Naive thymus-derived CD4-positive, alpha-beta T cell (primary cell): ENCODE results near the gene FANCE. TPM values are rescaled to one million over a fixed set of nuclear protein-coding genes. Genes with fewer than 3 reads are reported as not detected.

Experiments used
- ATAC-seq: fragments of 150-1000 bp; cut with Tn5 transposase; 2 replicates; pipeline ENCODE4 v1.10.0; 2021; ENCODE audit warnings: mild to moderate bottlenecking, moderate library complexity
- CTCF ChIA-PET: fragments of 350-600 bp; sonication (Branson Sonifier 250); formaldehyde crosslinking; loops from one replicate; lab custom pipeline; 2021; ENCODE audit warnings: antibody characterized with exemption; lab: Charles Lee
- POLR2A ChIA-PET: fragments of 350-600 bp; sonication (Branson Sonifier 250); formaldehyde crosslinking; loops from one replicate; lab custom pipeline; 2021; ENCODE audit warnings: antibody characterized with exemption, inconsistent platforms; lab: Charles Lee
- DNase-seq, 9 donors: peaks; one replicate each; pipeline versions ENCODE4 v3.0.0 to v3.0.0-alpha.2; 2020 to 2022; ENCODE audit warnings: mixed read lengths in 1 of 9
- H3K27ac ChIP-seq: one replicate; pipeline ENCODE4 v1.7.0; 2013; ENCODE audit warnings: mild to moderate bottlenecking, low read depth, low read length, moderate library complexity
- H3K27me3 ChIP-seq, 2 donors: one replicate each; pipeline ENCODE4 v1.7.0; 2013; ENCODE audit warnings: low read length in 2 of 2, mild to moderate bottlenecking in 2 of 2, moderate library complexity in 2 of 2; ENCODE audit not compliant: control insufficient read depth in 2 of 2, insufficient read depth in 2 of 2
- H3K36me3 ChIP-seq, 3 experiments: 1 replicate in 2 of 3; 2 replicates in 1 of 3; pipeline ENCODE4 v1.7.0; 2013; ENCODE audit warnings: low read length in 3 of 3, mild to moderate bottlenecking in 3 of 3, moderate library complexity in 1 of 3; ENCODE audit not compliant: insufficient read depth in 3 of 3, control insufficient read depth in 2 of 3
- H3K4me1 ChIP-seq, 2 donors: one replicate each; pipeline ENCODE4 v1.7.0; 2013; ENCODE audit warnings: low read length in 2 of 2, mild to moderate bottlenecking in 2 of 2, moderate library complexity in 1 of 2; ENCODE audit not compliant: control insufficient read depth in 2 of 2, insufficient read depth in 2 of 2
- H3K4me3 ChIP-seq: 2 replicates; pipeline ENCODE4 v1.7.0; 2013; ENCODE audit warnings: mild to moderate bottlenecking, low read length
- H3K9me3 ChIP-seq, 3 experiments: 1 replicate in 2 of 3; 2 replicates in 1 of 3; pipeline ENCODE4 v1.7.0; 2013; ENCODE audit warnings: low read length in 3 of 3; ENCODE audit not compliant: control insufficient read depth in 2 of 3
- H3K27ac Mint-ChIP-seq, 9 donors: one replicate each; pipeline ENCODE4 v1.8.0; 2020 to 2022; ENCODE audit warnings: mixed read lengths in 9 of 9, mild to moderate bottlenecking in 8 of 9, moderate library complexity in 5 of 9, inconsistent platforms in 2 of 9
- H3K27me3 Mint-ChIP-seq, 5 donors: one replicate each; pipeline ENCODE4 v1.8.0; 2021 to 2022; ENCODE audit warnings: mixed read lengths in 5 of 5, mild to moderate bottlenecking in 1 of 5
- H3K36me3 Mint-ChIP-seq, 5 donors: one replicate each; pipeline ENCODE4 v1.8.0; 2020 to 2022; ENCODE audit warnings: mixed read lengths in 5 of 5, mild to moderate bottlenecking in 3 of 5, inconsistent platforms in 1 of 5
- H3K4me1 Mint-ChIP-seq, 7 donors: one replicate each; pipeline ENCODE4 v1.8.0; 2020 to 2022; ENCODE audit warnings: mixed read lengths in 7 of 7, mild to moderate bottlenecking in 3 of 7, inconsistent platforms in 1 of 7
- H3K4me3 Mint-ChIP-seq, 10 donors: one replicate each; pipeline ENCODE4 v1.8.0; 2020 to 2022; ENCODE audit warnings: mild to moderate bottlenecking in 10 of 10, mixed read lengths in 10 of 10, moderate library complexity in 6 of 10, inconsistent platforms in 2 of 10
- H3K9me3 Mint-ChIP-seq, 11 donors: one replicate each; pipeline ENCODE4 v1.8.0; 2020 to 2022; ENCODE audit warnings: mixed read lengths in 11 of 11, mild to moderate bottlenecking in 4 of 11, inconsistent platforms in 1 of 11, moderate library complexity in 1 of 11
- intact Hi-C, 2 donors: fragments of 100-400 bp; cut with micrococcal nuclease; formaldehyde crosslinking; loops; one replicate each; pipeline ENCODE4 v1.15.1; 2023
- polyA plus RNA-seq, 2 donors: library from polyadenylated mRNA; unstranded; fragments of 300-500 nt; fragmentation: Illumina TruSeq; gene quantifications; one replicate each; pipeline ENCODE4 v1.2.3, GENCODE V29; 2021
- total RNA-seq, 6 experiments: library from RNA in 5 of 6; stranded (reverse) in 5 of 6; gene quantifications; 1 replicate in 5 of 6; 2 replicates in 1 of 6; pipeline ENCODE4 v1.2.3 and lab custom pipeline; 2021 to 2026

Gene FANCE
- total and polyA plus RNA-seq, 7 experiments from 2014 or later = 3.1 to 12.0 (median 6.4) TPM

DNA sequence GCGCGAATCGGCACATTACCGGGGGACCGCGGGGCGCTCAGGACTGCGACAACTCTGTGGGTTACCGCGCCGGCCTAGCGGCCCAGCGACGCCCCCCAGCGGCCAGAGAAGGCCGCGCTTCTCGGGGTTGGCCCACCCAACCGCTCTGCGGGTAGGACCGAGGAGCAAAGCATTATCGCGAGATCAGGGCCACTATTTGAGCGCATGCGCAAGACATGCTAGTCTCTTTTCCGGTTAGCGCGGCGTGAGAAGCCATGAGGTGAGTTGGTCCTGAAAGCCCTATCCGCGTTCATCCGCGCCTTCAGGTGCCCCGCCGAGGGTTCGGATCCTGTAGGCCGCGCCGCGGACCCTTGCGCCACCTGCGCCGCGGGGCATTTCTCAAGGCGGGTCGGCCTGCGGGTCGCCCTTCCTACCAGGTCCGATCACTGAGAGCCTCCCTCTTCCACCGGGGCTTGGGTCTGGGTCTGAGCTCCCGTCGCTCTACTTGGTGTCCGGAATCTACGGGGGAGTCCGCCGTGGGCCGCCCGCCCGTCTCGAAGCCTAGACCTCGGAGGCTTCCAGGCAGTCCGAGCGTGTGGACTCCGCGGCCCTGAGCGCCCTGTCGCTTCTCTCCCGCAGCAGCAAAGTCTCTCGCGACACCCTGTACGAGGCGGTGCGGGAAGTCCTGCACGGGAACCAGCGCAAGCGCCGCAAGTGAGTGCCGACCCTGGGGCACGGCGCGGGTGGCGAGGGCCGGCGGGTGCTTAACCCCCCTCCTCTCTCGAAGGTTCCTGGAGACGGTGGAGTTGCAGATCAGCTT is 16.2 kb downstream of the FANCE start, which contains the start of gene RPL10A:
RPL10A (plus strand) TSS at position 221 of the 799 bp plus-strand sequence; CDS start at position 255, 34 bp downstream.
- Mint-ChIP-seq H3K4me1 (peaks cover 25 to 49% (median 35%) of the 10 kb centered on the region in 7 donors), H3K27ac (peak within 1 kb of the TSS; percentile 94 to 100 (median 99)), H3K27me3 (no peaks in the 10 kb centered on the region), H3K9me3 (peaks cover 0 to 2% (median 0%) of the 10 kb centered on the region in 11 donors), H3K4me3 (peak within 1 kb of the TSS; percentile 85 to 99 (median 98)), H3K36me3 (peaks cover 9 to 33% (median 15%) of the 10 kb centered on the region in 5 donors)
- peak within 1 kb of the TSS; percentile 83 for H3K27ac ChIP-seq
- H3K9me3 ChIP-seq = no peaks in the 10 kb centered on the region
- peak; percentile 87 to 97 (median 94) for DNase-seq
- POLR2A ChIA-PET = interaction anchor here (0.6 to 3.5 kb wide), 31 partner anchors 10 to 1043 kb away, joined by 3 to 31 read pairs (median 4); partner anchors contain the start of genes DEF6, FANCE, PPARD and RPS10
- peak; percentile 96 for ATAC-seq
- intact Hi-C loops = loop anchor here (1.0 to 10.0 kb wide), 16 partner anchors 16 to 771 kb away; partner anchors contain the start of genes DEF6 (in 2 of the 2), FANCE (in 2 of the 2), PPARD (in 2 of the 2) and TEAD3 (in 2 of the 2)
- no peaks in the 10 kb centered on the region for H3K27me3 ChIP-seq
- peaks cover 11 to 27% of the 10 kb centered on the region in 2 donors for H3K4me1 ChIP-seq
- peaks cover 9 to 40% (median 19%) of the 10 kb centered on the region in 3 experiments for H3K36me3 ChIP-seq
- CTCF ChIA-PET = interaction anchor here (0.6 to 5.6 kb wide), 16 partner anchors 12 to 589 kb away, joined by 3 to 81 read pairs (median 5); partner anchors contain the start of genes ARMC12, DEF6, FANCE and PPARD
- H3K4me3 ChIP-seq = peak within 1 kb of the TSS; percentile 91

DNA sequence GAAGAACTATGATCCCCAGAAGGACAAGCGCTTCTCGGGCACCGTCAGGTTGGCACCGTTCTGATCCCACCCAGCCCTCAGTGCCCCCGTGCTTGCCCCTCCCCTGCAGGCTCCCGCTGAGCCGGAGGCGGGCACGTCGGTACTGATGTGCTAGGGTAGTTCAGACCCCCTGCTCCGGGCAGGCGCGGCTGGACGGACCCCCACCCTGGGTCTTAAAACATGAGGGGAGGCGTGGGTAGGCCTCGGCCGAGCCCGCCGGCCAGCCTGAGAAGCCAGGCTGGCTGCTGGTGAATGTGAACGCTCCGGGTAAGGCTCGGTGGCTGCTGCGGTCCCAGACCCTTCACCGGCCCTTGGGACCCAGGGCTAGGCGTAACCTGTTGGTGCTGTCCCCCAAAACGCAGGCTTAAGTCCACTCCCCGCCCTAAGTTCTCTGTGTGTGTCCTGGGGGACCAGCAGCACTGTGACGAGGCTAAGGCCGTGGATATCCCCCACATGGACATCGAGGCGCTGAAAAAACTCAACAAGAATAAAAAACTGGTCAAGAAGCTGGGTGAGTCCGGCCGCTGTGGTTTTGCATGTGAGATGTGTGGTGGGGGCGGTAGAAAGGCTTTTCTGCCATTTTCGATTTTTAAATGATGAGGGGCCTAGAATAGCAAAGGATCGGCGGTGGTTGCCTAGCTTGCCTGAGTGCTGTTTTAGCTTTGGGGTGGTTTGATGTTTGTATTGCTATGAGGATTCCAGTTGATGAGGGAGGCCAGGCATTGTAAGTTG is 17.0 kb downstream of the FANCE start:
- peaks cover 25 to 52% (median 35%) of the 10 kb centered on the region in 7 donors for H3K4me1 Mint-ChIP-seq
- ChIA-PET CTCF (interaction anchor here (1.2 to 5.6 kb wide), 9 partner anchors 19 to 268 kb away, joined by 3 to 81 read pairs (median 7); partner anchors contain the start of genes ARMC12, DEF6, FANCE and PPARD), POLR2A (interaction anchor here (0.6 to 3.5 kb wide), 20 partner anchors 9 to 1043 kb away, joined by 3 to 31 read pairs (median 6); partner anchors contain the start of genes DEF6, FANCE, PPARD and RPS10)
- H3K4me1 ChIP-seq = peaks cover 11 to 27% of the 10 kb centered on the region in 2 donors
- peaks cover 9 to 30% (median 15%) of the 10 kb centered on the region in 5 donors for H3K36me3 Mint-ChIP-seq
- peak overlapping the region; percentile 85 to 99 (median 98) for H3K4me3 Mint-ChIP-seq
- H3K27me3 ChIP-seq = no peaks in the 10 kb centered on the region
- H3K27me3 Mint-ChIP-seq = no peaks in the 10 kb centered on the region
- intact Hi-C loops = loop anchor here (1.0 to 10.0 kb wide), 16 partner anchors 17 to 772 kb away; partner anchors contain the start of genes DEF6 (in 2 of the 2), FANCE (in 2 of the 2), PPARD (in 2 of the 2) and TEAD3 (in 2 of the 2)
- ATAC-seq = no peak
- H3K36me3 ChIP-seq = peaks cover 9 to 41% (median 19%) of the 10 kb centered on the region in 3 experiments
- peaks cover 0 to 2% (median 0%) of the 10 kb centered on the region in 11 donors for H3K9me3 Mint-ChIP-seq
- peak overlapping the region; percentile 94 to 100 (median 99) for H3K27ac Mint-ChIP-seq
- H3K27ac ChIP-seq = peak overlapping the region; percentile 83
- H3K9me3 ChIP-seq = no peaks in the 10 kb centered on the region
- DNase-seq = peak in 1 of 9 donors; percentile 25
- peak overlapping the region; percentile 91 for H3K4me3 ChIP-seq

- peak overlapping the region; percentile 85 to 99 (median 98) for H3K4me3 Mint-ChIP-seq
- H3K4me1 ChIP-seq = peaks cover 11 to 27% of the 10 kb centered on the region in 2 donors
- ATAC-seq (no peak), DNase-seq (peak in 1 of 9 donors; percentile 24)
- peaks cover 25 to 55% (median 35%) of the 10 kb centered on the region in 7 donors for H3K4me1 Mint-ChIP-seq
- ChIA-PET POLR2A (interaction anchor here (0.6 to 3.5 kb wide), 10 partner anchors 11 to 248 kb away, joined by 3 to 31 read pairs (median 8); partner anchors contain the start of genes DEF6 and PPARD), CTCF (interaction anchor here (2.7 to 5.6 kb wide), 2 partner anchors 19 to 172 kb away, joined by 23 to 81 read pairs; partner anchors contain the start of genes DEF6 and FANCE)
- H3K27ac Mint-ChIP-seq = peak overlapping the region; percentile 83 to 100 (median 99)
- peaks cover 9 to 41% (median 19%) of the 10 kb centered on the region in 3 experiments for H3K36me3 ChIP-seq
- H3K36me3 Mint-ChIP-seq = peaks cover 9 to 27% (median 15%) of the 10 kb centered on the region in 5 donors
- intact Hi-C loops = loop anchor here (2.0 to 10.0 kb wide), 7 partner anchors 27 to 773 kb away; partner anchors contain the start of genes TEAD3 (in 2 of the 2), ARMC12 (in 1 of the 2), FKBP5 (in 1 of the 2) and ILRUN (in 1 of the 2)
- no peaks in the 10 kb centered on the region for H3K9me3 ChIP-seq
- H3K27ac ChIP-seq = peak overlapping the region; percentile 83
- no peaks in the 10 kb centered on the region for H3K27me3 Mint-ChIP-seq
- H3K27me3 ChIP-seq = no peaks in the 10 kb centered on the region
- H3K4me3 ChIP-seq = peak overlapping the region; percentile 91
- peaks cover 0 to 2% (median 0%) of the 10 kb centered on the region in 11 donors for H3K9me3 Mint-ChIP-seq
Observed at GRCh38 chr6:35469751-35470662, 17.9 kb downstream of the FANCE start.

GRCh38 chr6:35470663-35471120 is 18.6 kb downstream of the FANCE start:
- intact Hi-C loops = no loop called here

More at GRCh38 chr6:35470663-35471120, 18.6 kb downstream of the FANCE start:
- Mint-ChIP-seq H3K4me1 (peaks cover 25 to 56% (median 35%) of the 10 kb centered on the region in 7 donors), H3K9me3 (peaks cover 0 to 2% (median 0%) of the 10 kb centered on the region in 11 donors), H3K27ac (peak overlapping the region; percentile 78 to 100 (median 99)), H3K4me3 (peak overlapping the region; percentile 85 to 99 (median 98)), H3K27me3 (no peaks in the 10 kb centered on the region), H3K36me3 (peaks cover 9 to 27% (median 15%) of the 10 kb centered on the region in 5 donors)
- DNase-seq = no peak
- peaks cover 9 to 41% (median 19%) of the 10 kb centered on the region in 3 experiments for H3K36me3 ChIP-seq
- no peaks in the 10 kb centered on the region for H3K9me3 ChIP-seq
- ChIA-PET CTCF (interaction anchor here (0.6 to 1.2 kb wide), 3 partner anchors 12 to 122 kb away, joined by 4 to 7 read pairs (median 4); no protein-coding TSS in a partner anchor), POLR2A (interaction anchor here (0.6 to 3.5 kb wide), 6 partner anchors 12 to 264 kb away, joined by 3 to 19 read pairs (median 4); partner anchors contain the start of gene DEF6)
- no peak overlapping the region for H3K4me3 ChIP-seq
- no peak for ATAC-seq
- H3K4me1 ChIP-seq = peaks cover 11 to 27% of the 10 kb centered on the region in 2 donors
- no peaks in the 10 kb centered on the region for H3K27me3 ChIP-seq
- H3K27ac ChIP-seq = peak overlapping the region; percentile 83
